Stomach (tissue), 19 donors: ENCODE data around the gene CD101. TPM values are rescaled to one million over a fixed set of nuclear protein-coding genes. Genes with fewer than 3 reads are reported as not detected.

Experiments used
- DNase-seq, 2 donors: peaks; one replicate each; pipeline versions ENCODE4 v3.0.0 to v3.0.0-alpha.2; 2013 to 2019
- H3K27ac ChIP-seq, 5 donors: fragments of 200-600 bp in 4 of 5; sonication (generic) in 4 of 5; one replicate each; pipeline ENCODE4 v1.5.1; 2013 to 2019; ENCODE audit warnings: mild to moderate bottlenecking in 1 of 5, moderate library complexity in 1 of 5
- H3K27me3 ChIP-seq, 3 donors: fragments of 200-600 bp; sonication (generic); one replicate each; pipeline ENCODE4 v1.5.1; 2017 to 2019; ENCODE audit warnings: mixed run types in 1 of 3
- H3K36me3 ChIP-seq, 4 donors: fragments of 200-600 bp; sonication (generic); 1 replicate in 3 of 4; 2 replicates in 1 of 4; pipeline ENCODE4 v1.5.1; 2016 to 2019
- H3K4me1 ChIP-seq, 4 donors: fragments of 200-600 bp; sonication (generic); one replicate each; pipeline ENCODE4 v1.5.1; 2016 to 2019
- H3K4me3 ChIP-seq, 4 donors: fragments of 200-600 bp; sonication (generic) in 3 of 4; one replicate each; pipeline ENCODE4 v1.5.1; 2016 to 2019; ENCODE audit warnings: mild to moderate bottlenecking in 1 of 4
- H3K9me3 ChIP-seq, 4 donors: fragments of 200-600 bp; sonication (generic); one replicate each; pipeline ENCODE4 v1.5.1; 2016 to 2019
- CTCF ChIP-seq, 7 experiments: fragments of 450-650 bp in 4 of 7; fragments of 200-600 bp in 3 of 7; sonication (generic) in 3 of 7; IDR thresholded peaks; one replicate each; pipeline ENCODE4 v1.5.1; 2016 to 2019; ENCODE audit warnings: antibody characterized with exemption in 7 of 7, control low read depth in 2 of 7, mild to moderate bottlenecking in 1 of 7
- EP300 ChIP-seq: sonication (generic); formaldehyde crosslinking; IDR thresholded peaks from one replicate; pipeline ENCODE4 v1.6.1; 2017; ENCODE audit warnings: antibody characterized with exemption
- POLR2A ChIP-seq, 4 donors: fragments of 450-650 bp; IDR thresholded peaks; one replicate each; pipeline ENCODE4 v1.6.1; 2016; ENCODE audit warnings: antibody characterized with exemption in 4 of 4, control low read depth in 2 of 4, mild to moderate bottlenecking in 1 of 4, moderate library complexity in 1 of 4
- POLR2AphosphoS5 ChIP-seq, 3 donors: sonication (generic); formaldehyde crosslinking; IDR thresholded peaks; one replicate each; pipeline ENCODE4 v1.6.1; 2016; ENCODE audit warnings: antibody characterized with exemption in 3 of 3
- WGBS, 5 donors: extraction: QIAGEN DNeasy Blood & Tissue Kit in 3 of 5; methylation state at CpG; one replicate each; pipeline versions ENCODE4 v1.1.5 to v1.1.7; 2013 to 2018; 5-methylcytosine and 5-hydroxymethylcytosine counted together
- intact Hi-C: fragments of 100-400 bp; cut with DNase I; formaldehyde crosslinking; loops from one replicate; pipeline ENCODE4 v1.15.1; 2023; ENCODE audit warnings: low total_unique reads
- long read RNA-seq, 10 donors: transcript quantifications; one replicate each; lab custom pipeline, GENCODE V29; 2026
- polyA plus RNA-seq, 3 donors: library from polyadenylated mRNA; stranded (reverse); fragments of 200-250 nt; gene quantifications; one replicate each; pipeline ENCODE4 v1.2.3, GENCODE V29; 2013
- total RNA-seq, 5 donors: library from RNA; depleted of rRNA; stranded (reverse); fragments of >200 nt; gene quantifications; one replicate each; pipeline versions ENCODE4 v1.1.0 to v1.2.3, GENCODE V29; 2014 to 2016
- donor health status: healthy with polysubstance abuse.
- donor health status: Bipolar disorder and iron deficiency.
- donor health status: healthy.

The CD101 gene
- total RNA-seq: 1 to 10 TPM in 3 of 5 donors, under 1 TPM in 1, not detected in 1; 0.45 to 8.8 (median 2.0) TPM
- polyA plus RNA-seq: 1 to 10 TPM in 2 of 3 donors, not detected in 1; 1.4 to 1.9 TPM
- long read RNA-seq, donor 1: 0 reads
- long read RNA-seq, donor 2: 0 reads
- long read RNA-seq, donor 3: 0 reads
- long read RNA-seq, donor 4: 0 reads
- long read RNA-seq, donor 5: 0 reads
- long read RNA-seq, donor 6: 0 reads
- long read RNA-seq, donor 7: 0 reads
- long read RNA-seq, donor 8: 0 reads
- long read RNA-seq, donor 9: 0 reads
- long read RNA-seq, donor 10: 0 reads

GRCh38 chr1:117001254-117001927 is at the start of gene CD101:
Gene CD101 (plus strand): TSS chr1:117001760. CDS start chr1:117001818, 58 bp downstream.
- DNase-seq: no peak
- no peaks in the 10 kb centered on the region for H3K9me3 ChIP-seq
- H3K4me1 ChIP-seq: no peaks in the 10 kb centered on the region
- no peaks in the 10 kb centered on the region for H3K27me3 ChIP-seq
- 69 to 78% (median 77%) methylated on average over 3 of the region's 3 CpGs for WGBS, 5 donors
- H3K4me3 ChIP-seq: no peak within 1 kb of the TSS
- intact Hi-C loops: no loop called here
- H3K36me3 ChIP-seq: no peaks in the 10 kb centered on the region
- TF ChIP-seq EP300 (no peak), CTCF (IDR thresholded peaks at IDR 0.05) (no peak), POLR2A (IDR thresholded peaks at IDR 0.05) (no peak)
- peak within 1 kb of the TSS in 3 of 5 donors; percentile 11 to 52 (median 17) for H3K27ac ChIP-seq

- H3K27ac ChIP-seq: no peak overlapping the region
- 66 to 83% (median 78%) methylated on average over 2 of the region's 2 CpGs for WGBS, 5 donors
- H3K27me3 ChIP-seq: no peaks in the 10 kb centered on the region
- no peak for TF ChIP-seq CTCF (IDR thresholded peaks at IDR 0.05)
- no peak for TF ChIP-seq EP300
- no peak for TF ChIP-seq POLR2AphosphoS5 (IDR thresholded peaks at IDR 0.05)
- TF ChIP-seq POLR2A (IDR thresholded peaks at IDR 0.05): no peak
- intact Hi-C loops: no loop called here
- peaks cover 0 to 25% (median 17%) of the 10 kb centered on the region in 4 donors for H3K36me3 ChIP-seq
- peaks cover 0 to 40% (median 11%) of the 10 kb centered on the region in 4 donors for H3K4me1 ChIP-seq
- H3K4me3 ChIP-seq: no peak overlapping the region
- H3K9me3 ChIP-seq: no peaks in the 10 kb centered on the region
- no peak for DNase-seq
Measured at GRCh38 chr1:116952738-116953275, 48.8 kb upstream of the CD101 start.

- peaks cover 0 to 16% (median 10%) of the 10 kb centered on the region in 4 donors for H3K36me3 ChIP-seq
- H3K27me3 ChIP-seq: no peaks in the 10 kb centered on the region
- peaks cover 0 to 40% (median 10%) of the 10 kb centered on the region in 4 donors for H3K4me1 ChIP-seq
- no peak overlapping the region for H3K27ac ChIP-seq
- WGBS, 5 donors: 71 to 86% (median 77%) methylated on average over 3 of the region's 3 CpGs
- H3K4me3 ChIP-seq: no peak overlapping the region
- TF ChIP-seq EP300: no peak
- TF ChIP-seq POLR2AphosphoS5 (IDR thresholded peaks at IDR 0.05): peak in 1 of 3 donors; percentile 78
- no peak for DNase-seq
- no peaks in the 10 kb centered on the region for H3K9me3 ChIP-seq
- intact Hi-C loops: no loop called here
Measured at GRCh38 chr1:116954440-116954839, 47.1 kb upstream of the CD101 start.

GRCh38 chr1:116956378-116956777 is 45.2 kb upstream of the CD101 start:
- no peaks in the 10 kb centered on the region for H3K27me3 ChIP-seq
- H3K36me3 ChIP-seq: peaks cover 0 to 17% (median 7%) of the 10 kb centered on the region in 4 donors
- H3K4me3 ChIP-seq: no peak overlapping the region
- H3K4me1 ChIP-seq: peaks cover 0 to 21% (median 2%) of the 10 kb centered on the region in 4 donors
- TF ChIP-seq POLR2AphosphoS5 (IDR thresholded peaks at IDR 0.05) (no peak), CTCF (IDR thresholded peaks at IDR 0.05) (no peak), POLR2A (IDR thresholded peaks at IDR 0.05) (no peak), EP300 (no peak)
- intact Hi-C loops: no loop called here
- H3K27ac ChIP-seq: no peak overlapping the region
- H3K9me3 ChIP-seq: no peaks in the 10 kb centered on the region
- peak in 1 of 2 donors; percentile 30 for DNase-seq
- 72 to 83% (median 76%) methylated on average over 7 of the region's 7 CpGs for WGBS, 5 donors
